C4-2B (cell line): ENCODE measurements around the gene ST3GAL6.

ENCODE experiments used
- H3K27ac ChIP-seq: fragments of 450-650 bp; 2 replicates; pipeline ENCODE4 v1.5.1; 2017
- CTCF ChIP-seq: fragments of 450-650 bp; conservative IDR thresholded peaks from 2 replicates; pipeline ENCODE4 v1.5.1; 2017; ENCODE audit warnings: mild to moderate bottlenecking
- ZFX ChIP-seq: fragments of 450-650 bp; IDR thresholded peaks from 2 replicates; pipeline ENCODE4 v1.6.1; 2017

ST3GAL6 gene

GRCh38 chr3:98739266-98739665 lies 23.9 kb upstream of the ST3GAL6 start:
- no peak overlapping the region for H3K27ac ChIP-seq
- no peak for TF ChIP-seq CTCF
- TF ChIP-seq ZFX, result no peak

GRCh38 chr3:98740324-98740723 lies 22.8 kb upstream of the ST3GAL6 start:
- H3K27ac ChIP-seq, result no peak overlapping the region
- TF ChIP-seq CTCF (no peak), ZFX (no peak)

GRCh38 chr3:98741121-98741716 lies 21.9 kb upstream of the ST3GAL6 start:
- H3K27ac ChIP-seq, result no peak overlapping the region
- TF ChIP-seq CTCF, result no peak
- TF ChIP-seq ZFX, result no peak

GRCh38 chr3:98743071-98743470 lies 20.1 kb upstream of the ST3GAL6 start:
- H3K27ac ChIP-seq, result no peak overlapping the region
- TF ChIP-seq CTCF (no peak), ZFX (no peak)

- H3K27ac ChIP-seq, result no peak overlapping the region
- no peak for TF ChIP-seq ZFX
- no peak for TF ChIP-seq CTCF
These were observed 18.9 kb upstream of the ST3GAL6 start for GRCh38 chr3:98744283-98744682.

- no peak for TF ChIP-seq ZFX
- TF ChIP-seq CTCF, result no peak
These were observed 17.4 kb upstream of the ST3GAL6 start for GRCh38 chr3:98745718-98746117.

GRCh38 chr3:98746122-98746521 lies 17.0 kb upstream of the ST3GAL6 start:
- TF ChIP-seq CTCF (no peak), ZFX (no peak)
- H3K27ac ChIP-seq, result no peak overlapping the region

More at GRCh38 chr3:98745718-98746117, 17.4 kb upstream of the ST3GAL6 start:
- H3K27ac ChIP-seq, result no peak overlapping the region
